HepG2 (cell line): ENCODE measurements around the gene TM9SF4. TPM values are rescaled to one million over a fixed set of nuclear protein-coding genes. Genes with fewer than 3 reads are reported as not detected.
A peak's percentile ranks its signal among the peaks of the same experiment; 100 is the strongest.

Source experiments
- CENPT ChIP-seq: sonication (generic); formaldehyde crosslinking; IDR thresholded peaks from 2 replicates; pipeline ENCODE4 v1.8.0; 2022; ENCODE audit warnings: low read depth, mild to moderate bottlenecking, moderate library complexity, missing genetic modification reagents
- ETV5 ChIP-seq: IDR thresholded peaks from 2 replicates; pipeline ENCODE4 v1.6.1; 2018; ENCODE audit warnings: missing biosample characterization, missing genetic modification reagents, inconsistent platforms, borderline replicate concordance
- HNF4A ChIP-seq: sonication (generic); formaldehyde crosslinking; IDR thresholded peaks from 2 replicates; pipeline ENCODE4 v1.4.0; 2020; ENCODE audit warnings: missing genetic modification reagents
- HNRNPH1 ChIP-seq: fragments of 200-400 bp; formaldehyde crosslinking; optimal IDR thresholded peaks from 2 replicates; pipeline ENCODE3; 2017; ENCODE audit warnings: mild to moderate bottlenecking, low read depth, low read length
- IKZF1 ChIP-seq: fragments of 450-650 bp; IDR thresholded peaks from 2 replicates; pipeline ENCODE4 v1.7.1; 2016
- KDM1A ChIP-seq: IDR thresholded peaks from 2 replicates; pipeline ENCODE4 v1.6.1; 2016; ENCODE audit warnings: missing compliant biosample characterization
- MTA1 ChIP-seq: sonication (generic); formaldehyde crosslinking; IDR thresholded peaks from 2 replicates; pipeline ENCODE4 v1.4.0; 2020; ENCODE audit warnings: missing genetic modification reagents, mild to moderate bottlenecking, borderline replicate concordance
- NONO ChIP-seq, 2 experiments: fragments of 450-650 bp in 1 of 2; sonication (generic) in 1 of 2; formaldehyde crosslinking in 1 of 2; IDR thresholded peaks in 1 of 2; conservative IDR thresholded peaks in 1 of 2; 2 replicates each; pipeline versions ENCODE4 v1.6.1 to v1.8.0; 2017 to 2022; ENCODE audit warnings: mild to moderate bottlenecking in 1 of 2, missing genetic modification reagents in 1 of 2, moderate library complexity in 1 of 2
- NR2F2 ChIP-seq: IDR thresholded peaks from 2 replicates; pipeline ENCODE4 v1.6.1; 2012; ENCODE audit warnings: low read depth, inconsistent platforms, borderline replicate concordance
- NR2F6 ChIP-seq, 2 experiments: IDR thresholded peaks; 2 replicates each; pipeline ENCODE4 v1.6.1; 2016; ENCODE audit warnings: antibody characterized with exemption in 1 of 2, mild to moderate bottlenecking in 1 of 2
- RFXANK ChIP-seq: IDR thresholded peaks from 2 replicates; pipeline ENCODE4 v1.6.1; 2016
- SALL1 ChIP-seq: sonication (generic); formaldehyde crosslinking; IDR thresholded peaks from 2 replicates; pipeline ENCODE4 v1.8.0; 2022; ENCODE audit warnings: mild to moderate bottlenecking, missing genetic modification reagents
- STAT5B ChIP-seq: sonication (generic); formaldehyde crosslinking; IDR thresholded peaks from 2 replicates; pipeline ENCODE4 v1.4.0; 2020; ENCODE audit warnings: missing genetic modification reagents
- TRIM24 ChIP-seq: sonication (generic); formaldehyde crosslinking; IDR thresholded peaks from 2 replicates; pipeline ENCODE4 v1.8.0; 2022; ENCODE audit warnings: mild to moderate bottlenecking, missing genetic modification reagents
- ZEB1 ChIP-seq: IDR thresholded peaks from 2 replicates; pipeline ENCODE4 v1.6.1; 2012; ENCODE audit warnings: mild to moderate bottlenecking, low read depth, inconsistent platforms; ENCODE audit not compliant: insufficient replicate concordance
- ZNF7 ChIP-seq: IDR thresholded peaks from 2 replicates; pipeline ENCODE4 v1.6.1; 2016; ENCODE audit warnings: missing biosample characterization, missing genetic modification reagents
- polyA plus RNA-seq, 8 experiments: library from polyadenylated mRNA; depleted of rRNA in 3 of 8; stranded (reverse) in 7 of 8; unstranded in 1 of 8; fragments of >200 nt; fragmentation: Illumina TruSeq in 4 of 8; extraction: Trizol in 4 of 8; gene quantifications; 2 replicates each; pipeline versions ENCODE4 v1.2.1 to v1.2.3, GENCODE V29; 2011 to 2016; ENCODE audit warnings: low read depth in 4 of 8, missing spikeins in 1 of 8, mixed read lengths in 1 of 8; ENCODE audit not compliant: insufficient read depth in 1 of 8
- total RNA-seq, 5 experiments: library from RNA; depleted of rRNA; stranded (reverse); fragments of >200 nt; fragmentation: Illumina TruSeq; extraction: Trizol; gene quantifications; 2 replicates each; pipeline ENCODE4 v1.2.3, GENCODE V29; 2016; ENCODE audit warnings: low read depth in 1 of 5
- TF ChIP-seq, protein P1 (sequence below): sonication (generic); formaldehyde crosslinking; IDR thresholded peaks from 2 replicates; pipeline ENCODE4 v1.4.0; 2020; ENCODE audit warnings: missing genetic modification reagents, mild to moderate bottlenecking, borderline replicate concordance
- TF ChIP-seq, protein P2 (sequence below): sonication (generic); formaldehyde crosslinking; IDR thresholded peaks from 2 replicates; pipeline ENCODE4 v1.4.0; 2020; ENCODE audit warnings: missing genetic modification reagents
- TF ChIP-seq, protein P3 (sequence below): sonication (generic); formaldehyde crosslinking; IDR thresholded peaks from 2 replicates; pipeline ENCODE4 v1.4.0; 2020; ENCODE audit warnings: missing genetic modification reagents
- TF ChIP-seq, protein P4 (sequence below): sonication (generic); formaldehyde crosslinking; IDR thresholded peaks from 2 replicates; pipeline ENCODE4 v1.5.0; 2020; ENCODE audit warnings: mild to moderate bottlenecking, missing genetic modification reagents
- TF ChIP-seq, protein P5 (sequence below): sonication (generic); formaldehyde crosslinking; IDR thresholded peaks from 2 replicates; pipeline ENCODE4 v1.8.1; 2023; ENCODE audit warnings: mild to moderate bottlenecking, missing genetic modification reagents

Gene TM9SF4
- total and polyA plus RNA-seq, 2 of the 13 experiments (the other 11 are each of a cell fraction or from before 2014, with no cell fraction given) = 53.5 to 171 TPM

DNA sequence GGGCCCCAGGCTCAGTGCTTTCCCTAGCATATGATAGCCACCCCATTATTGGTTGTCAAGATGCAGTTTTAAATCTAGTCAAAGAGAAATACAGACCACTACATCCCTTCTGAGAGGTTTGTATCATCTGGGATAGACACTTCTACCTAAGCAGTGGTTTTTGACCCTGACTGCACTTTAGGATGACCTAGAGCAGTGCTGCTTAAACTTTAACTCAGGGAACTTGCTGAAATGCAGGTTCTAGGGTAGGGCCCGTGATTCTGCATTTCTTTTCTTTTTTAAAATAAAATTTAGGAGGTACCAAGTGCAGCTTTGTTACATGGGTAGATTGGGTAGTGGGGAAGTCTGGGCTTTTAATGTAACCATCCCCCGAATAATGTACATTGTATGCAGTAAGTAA is 18.7 kb downstream of the TM9SF4 start (continued):
- TF ChIP-seq SALL1 (CRISPR knock-in tag) (no peak), STAT5B (CRISPR knock-in tag) (no peak), KDM1A (CRISPR knock-in tag) (no peak), MTA1 (no peak), ZNF7 (CRISPR knock-in tag) (no peak), CENPT (CRISPR knock-in tag) (no peak), ZEB1 (no peak), TRIM24 (no peak), RFXANK (0 out of 2 replicates have a peak, but pooled peaks have one; percentile 44), NONO (IDR thresholded peaks at IDR 0.05) (no peak), NONO (CRISPR knock-in tag; conservative IDR thresholded peaks at IDR 0.05) (no peak), HNF4A (peak; percentile 39; the same call in 1 of the 2 replicates), NR2F6 (IDR thresholded peaks at IDR 0.05) (peak; percentile 76), NR2F6 (CRISPR knock-in tag; IDR thresholded peaks at IDR 0.05) (0 out of 2 replicates have a peak, but pooled peaks have one; percentile 39), HNRNPH1 (no peak), ETV5 (CRISPR knock-in tag) (no peak), NR2F2 (no peak), IKZF1 (no peak)
- TF ChIP-seq, protein P1, sequence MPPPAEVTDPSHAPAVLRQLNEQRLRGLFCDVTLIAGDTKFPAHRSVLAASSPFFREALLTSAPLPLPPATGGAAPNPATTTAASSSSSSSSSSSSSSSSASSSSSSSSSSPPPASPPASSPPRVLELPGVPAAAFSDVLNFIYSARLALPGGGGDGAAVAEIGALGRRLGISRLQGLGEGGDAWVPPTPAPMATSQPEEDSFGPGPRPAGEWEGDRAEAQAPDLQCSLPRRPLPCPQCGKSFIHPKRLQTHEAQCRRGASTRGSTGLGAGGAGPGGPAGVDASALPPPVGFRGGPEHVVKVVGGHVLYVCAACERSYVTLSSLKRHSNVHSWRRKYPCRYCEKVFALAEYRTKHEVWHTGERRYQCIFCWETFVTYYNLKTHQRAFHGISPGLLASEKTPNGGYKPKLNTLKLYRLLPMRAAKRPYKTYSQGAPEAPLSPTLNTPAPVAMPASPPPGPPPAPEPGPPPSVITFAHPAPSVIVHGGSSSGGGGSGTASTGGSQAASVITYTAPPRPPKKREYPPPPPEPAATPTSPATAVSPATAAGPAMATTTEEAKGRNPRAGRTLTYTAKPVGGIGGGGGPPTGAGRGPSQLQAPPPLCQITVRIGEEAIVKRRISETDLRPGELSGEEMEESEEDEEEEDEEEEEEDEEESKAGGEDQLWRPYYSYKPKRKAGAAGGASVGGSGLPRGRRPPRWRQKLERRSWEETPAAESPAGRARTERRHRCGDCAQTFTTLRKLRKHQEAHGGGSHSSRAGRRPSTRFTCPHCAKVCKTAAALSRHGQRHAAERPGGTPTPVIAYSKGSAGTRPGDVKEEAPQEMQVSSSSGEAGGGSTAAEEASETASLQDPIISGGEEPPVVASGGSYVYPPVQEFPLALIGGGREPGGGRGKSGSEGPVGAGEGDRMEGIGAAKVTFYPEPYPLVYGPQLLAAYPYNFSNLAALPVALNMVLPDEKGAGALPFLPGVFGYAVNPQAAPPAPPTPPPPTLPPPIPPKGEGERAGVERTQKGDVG (CRISPR knock-in tag) = no peak
- TF ChIP-seq, protein P2, sequence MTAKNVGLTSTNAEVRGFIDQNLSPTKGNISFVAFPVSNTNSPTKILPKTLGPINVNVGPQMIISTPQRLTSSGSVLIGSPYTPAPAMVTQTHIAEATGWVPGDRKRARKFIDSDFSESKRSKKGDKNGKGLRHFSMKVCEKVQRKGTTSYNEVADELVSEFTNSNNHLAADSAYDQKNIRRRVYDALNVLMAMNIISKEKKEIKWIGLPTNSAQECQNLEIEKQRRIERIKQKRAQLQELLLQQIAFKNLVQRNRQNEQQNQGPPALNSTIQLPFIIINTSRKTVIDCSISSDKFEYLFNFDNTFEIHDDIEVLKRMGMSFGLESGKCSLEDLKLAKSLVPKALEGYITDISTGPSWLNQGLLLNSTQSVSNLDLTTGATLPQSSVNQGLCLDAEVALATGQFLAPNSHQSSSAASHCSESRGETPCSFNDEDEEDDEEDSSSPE (CRISPR knock-in tag) = no peak
- TF ChIP-seq, protein P3, sequence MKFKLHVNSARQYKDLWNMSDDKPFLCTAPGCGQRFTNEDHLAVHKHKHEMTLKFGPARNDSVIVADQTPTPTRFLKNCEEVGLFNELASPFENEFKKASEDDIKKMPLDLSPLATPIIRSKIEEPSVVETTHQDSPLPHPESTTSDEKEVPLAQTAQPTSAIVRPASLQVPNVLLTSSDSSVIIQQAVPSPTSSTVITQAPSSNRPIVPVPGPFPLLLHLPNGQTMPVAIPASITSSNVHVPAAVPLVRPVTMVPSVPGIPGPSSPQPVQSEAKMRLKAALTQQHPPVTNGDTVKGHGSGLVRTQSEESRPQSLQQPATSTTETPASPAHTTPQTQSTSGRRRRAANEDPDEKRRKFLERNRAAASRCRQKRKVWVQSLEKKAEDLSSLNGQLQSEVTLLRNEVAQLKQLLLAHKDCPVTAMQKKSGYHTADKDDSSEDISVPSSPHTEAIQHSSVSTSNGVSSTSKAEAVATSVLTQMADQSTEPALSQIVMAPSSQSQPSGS = 0 out of 2 replicates have a peak, but pooled peaks have one; percentile 36
- TF ChIP-seq, protein P4, sequence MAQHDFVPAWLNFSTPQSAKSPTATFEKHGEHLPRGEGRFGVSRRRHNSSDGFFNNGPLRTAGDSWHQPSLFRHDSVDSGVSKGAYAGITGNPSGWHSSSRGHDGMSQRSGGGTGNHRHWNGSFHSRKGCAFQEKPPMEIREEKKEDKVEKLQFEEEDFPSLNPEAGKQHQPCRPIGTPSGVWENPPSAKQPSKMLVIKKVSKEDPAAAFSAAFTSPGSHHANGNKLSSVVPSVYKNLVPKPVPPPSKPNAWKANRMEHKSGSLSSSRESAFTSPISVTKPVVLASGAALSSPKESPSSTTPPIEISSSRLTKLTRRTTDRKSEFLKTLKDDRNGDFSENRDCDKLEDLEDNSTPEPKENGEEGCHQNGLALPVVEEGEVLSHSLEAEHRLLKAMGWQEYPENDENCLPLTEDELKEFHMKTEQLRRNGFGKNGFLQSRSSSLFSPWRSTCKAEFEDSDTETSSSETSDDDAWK = no peak
- TF ChIP-seq, protein P5, sequence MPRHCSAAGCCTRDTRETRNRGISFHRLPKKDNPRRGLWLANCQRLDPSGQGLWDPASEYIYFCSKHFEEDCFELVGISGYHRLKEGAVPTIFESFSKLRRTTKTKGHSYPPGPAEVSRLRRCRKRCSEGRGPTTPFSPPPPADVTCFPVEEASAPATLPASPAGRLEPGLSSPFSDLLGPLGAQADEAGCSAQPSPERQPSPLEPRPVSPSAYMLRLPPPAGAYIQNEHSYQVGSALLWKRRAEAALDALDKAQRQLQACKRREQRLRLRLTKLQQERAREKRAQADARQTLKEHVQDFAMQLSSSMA (CRISPR knock-in tag) = no peak
